SU-DHL-6 (cell line): ENCODE results near the gene SLC6A4.

ENCODE experiments used
- H2AFZ ChIP-seq: fragments of 200-600 bp; sonication (generic); 2 replicates; pipeline ENCODE4 v1.6.1; 2014; ENCODE audit warnings: low read depth, mild to moderate bottlenecking, moderate library complexity, mixed read lengths, antibody characterized with exemption, low read length; ENCODE audit not compliant: severe bottlenecking
- H3F3A ChIP-seq: fragments of 200-600 bp; shearing (Covaris generic); 2 replicates; pipeline ENCODE4 v1.6.0; 2016; ENCODE audit warnings: antibody characterized with exemption, mild to moderate bottlenecking; ENCODE audit not compliant: insufficient read depth
- H3K27ac ChIP-seq: fragments of 200-600 bp; sonication (generic); 2 replicates; pipeline ENCODE4 v1.5.1; 2016; ENCODE audit warnings: low read depth, mild to moderate bottlenecking, low read length, moderate library complexity, mixed read lengths
- H3K27me3 ChIP-seq: fragments of 200-600 bp; sonication (generic), shearing (Covaris generic); 2 replicates; pipeline ENCODE4 v1.6.0; 2014; ENCODE audit warnings: mild to moderate bottlenecking, low read length
- H3K36me3 ChIP-seq: fragments of 200-600 bp; sonication (generic); 2 replicates; pipeline ENCODE4 v1.6.1; 2014; ENCODE audit warnings: mild to moderate bottlenecking, low read length, mixed read lengths
- H3K4me2 ChIP-seq: fragments of 300-600, 200-600 bp; shearing (Covaris generic), sonication (generic); 2 replicates; pipeline ENCODE4 v1.6.0; 2014; ENCODE audit warnings: low read length, low read depth, mild to moderate bottlenecking; ENCODE audit not compliant: poor library complexity, severe bottlenecking
- H3K4me3 ChIP-seq: fragments of 200-600 bp; sonication (generic); 2 replicates; pipeline ENCODE4 v1.5.1; 2014; ENCODE audit warnings: antibody characterized with exemption, low read length, mild to moderate bottlenecking, mixed read lengths; ENCODE audit not compliant: insufficient read depth, poor library complexity, severe bottlenecking
- H3K79me2 ChIP-seq: fragments of 200-600 bp; sonication (generic); 2 replicates; pipeline ENCODE4 v1.6.1; 2014; ENCODE audit warnings: mild to moderate bottlenecking, low read length, moderate library complexity; ENCODE audit not compliant: insufficient read depth
- H3K9ac ChIP-seq: fragments of 200-600 bp; sonication (generic); 2 replicates; pipeline ENCODE4 v1.7.0; 2014; ENCODE audit warnings: mild to moderate bottlenecking, low read length
- H3K9me2 ChIP-seq: fragments of 200-600 bp; sonication (generic); replicated peaks from 2 replicates; pipeline ENCODE4 v1.6.1; 2014; ENCODE audit warnings: low read length; ENCODE audit not compliant: insufficient read depth
- H3K9me3 ChIP-seq: fragments of 200-600 bp; sonication (generic); 2 replicates; pipeline ENCODE4 v1.6.1; 2014; ENCODE audit warnings: low read length, mixed read lengths; ENCODE audit not compliant: insufficient read depth
- H4K20me1 ChIP-seq: fragments of 200-600 bp; sonication (generic); 2 replicates; pipeline ENCODE4 v1.6.1; 2014; ENCODE audit warnings: low read depth, mild to moderate bottlenecking, antibody characterized with exemption, low read length, moderate library complexity, mixed read lengths
- CTCF ChIP-seq: fragments of 200-600 bp; sonication (generic); IDR thresholded peaks from one replicate; pipeline ENCODE4 v1.5.1; 2017; ENCODE audit warnings: antibody characterized with exemption, mild to moderate bottlenecking, low read length, moderate library complexity; ENCODE audit not compliant: insufficient read depth, poor library complexity, severe bottlenecking
- EZH2phosphoT487 ChIP-seq: fragments of 200-600 bp; sonication (generic), shearing (Covaris generic); conservative IDR thresholded peaks from 2 replicates; pipeline ENCODE4 v1.6.1; 2018; ENCODE audit warnings: mild to moderate bottlenecking, antibody characterized with exemption, low read length, moderate library complexity, mixed read lengths

SLC6A4 gene

GRCh38 chr17:30275911-30276310 is 40.4 kb upstream of the SLC6A4 start:
- no peak overlapping the region for H3K9ac ChIP-seq
- no peak overlapping the region for H3K4me3 ChIP-seq
- TF ChIP-seq EZH2phosphoT487, result no peak
- no peak for TF ChIP-seq CTCF
- no peaks in the 10 kb centered on the region for H3K9me3 ChIP-seq
- peaks cover 45% of the 10 kb centered on the region for H3K36me3 ChIP-seq
- H4K20me1 ChIP-seq, result no peaks in the 10 kb centered on the region
- H3F3A ChIP-seq, result no peaks in the 10 kb centered on the region; the same call in 1 of the 2 replicates
- H2AFZ ChIP-seq, result no peak overlapping the region
- H3K79me2 ChIP-seq, result no peaks in the 10 kb centered on the region
- H3K9me2 ChIP-seq, result no peaks in the 10 kb centered on the region
- no peak overlapping the region for H3K4me2 ChIP-seq
- no peaks in the 10 kb centered on the region for H3K27me3 ChIP-seq
- no peak overlapping the region for H3K27ac ChIP-seq

- Histone ChIP-seq H3K9me3 (no peaks in the 10 kb centered on the region), H3K27me3 (no peaks in the 10 kb centered on the region), H3K4me3 (no peak overlapping the region), H3K27ac (no peak overlapping the region), H3K36me3 (peaks cover 43% of the 10 kb centered on the region), H3K9me2 (no peaks in the 10 kb centered on the region), H3F3A (no peaks in the 10 kb centered on the region; the same call in 1 of the 2 replicates), H2AFZ (no peak overlapping the region), H4K20me1 (no peaks in the 10 kb centered on the region), H3K4me2 (no peak overlapping the region), H3K9ac (no peak overlapping the region), H3K79me2 (no peaks in the 10 kb centered on the region)
- no peak for TF ChIP-seq CTCF
- TF ChIP-seq EZH2phosphoT487, result no peak
Observed at GRCh38 chr17:30274887-30275286, 39.4 kb upstream of the SLC6A4 start.

GRCh38 chr17:30273373-30273772 is 37.9 kb upstream of the SLC6A4 start:
- H3K9ac ChIP-seq, result no peak overlapping the region
- no peak overlapping the region for H3K4me2 ChIP-seq
- no peaks in the 10 kb centered on the region for H3K79me2 ChIP-seq
- H3K36me3 ChIP-seq, result peaks cover 49% of the 10 kb centered on the region
- H3K27ac ChIP-seq, result no peak overlapping the region
- H2AFZ ChIP-seq, result no peak overlapping the region
- H4K20me1 ChIP-seq, result no peaks in the 10 kb centered on the region
- H3K9me3 ChIP-seq, result no peaks in the 10 kb centered on the region
- H3F3A ChIP-seq, result no peaks in the 10 kb centered on the region; the same call in 1 of the 2 replicates
- no peak overlapping the region for H3K4me3 ChIP-seq
- no peaks in the 10 kb centered on the region for H3K9me2 ChIP-seq
- no peak for TF ChIP-seq CTCF
- no peak for TF ChIP-seq EZH2phosphoT487
- H3K27me3 ChIP-seq, result no peaks in the 10 kb centered on the region
